ACHN (cell line): Measurements from ENCODE around the gene SDC3.

Experiments
- DNase-seq: peaks from one replicate; pipeline ENCODE4 v3.0.0-alpha.2; 2015
- in situ Hi-C: cut with HindIII; loops from 2 replicates; pipeline ENCODE4 v1.10.0; 2017; ENCODE audit warnings: low sequenced_read_pairs, low pct_ligation_motif_present, low pct_unique_long_range_greater_than_20kb

SDC3 gene

DNA sequence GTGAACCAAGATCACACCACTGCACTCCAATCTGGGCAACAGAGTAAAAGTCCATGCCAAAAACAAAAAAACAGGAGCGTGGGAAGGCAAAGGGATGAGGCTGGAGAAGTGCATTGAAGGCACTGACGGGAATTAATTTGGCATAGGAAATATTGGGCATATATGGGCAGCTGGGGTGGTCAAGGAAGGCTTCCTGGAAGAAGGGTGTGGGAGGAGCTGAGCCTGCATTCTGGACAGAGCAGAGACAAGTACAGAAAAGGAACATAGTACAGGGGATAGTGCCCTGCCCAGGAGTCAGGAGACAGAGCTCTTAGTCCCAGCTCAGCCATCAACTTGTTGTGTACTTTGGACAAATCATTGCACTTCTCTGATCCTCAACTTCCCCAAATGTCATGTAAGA lies 11.7 kb downstream of the SDC3 start:
- in situ Hi-C loops, result no loop called here

DNA sequence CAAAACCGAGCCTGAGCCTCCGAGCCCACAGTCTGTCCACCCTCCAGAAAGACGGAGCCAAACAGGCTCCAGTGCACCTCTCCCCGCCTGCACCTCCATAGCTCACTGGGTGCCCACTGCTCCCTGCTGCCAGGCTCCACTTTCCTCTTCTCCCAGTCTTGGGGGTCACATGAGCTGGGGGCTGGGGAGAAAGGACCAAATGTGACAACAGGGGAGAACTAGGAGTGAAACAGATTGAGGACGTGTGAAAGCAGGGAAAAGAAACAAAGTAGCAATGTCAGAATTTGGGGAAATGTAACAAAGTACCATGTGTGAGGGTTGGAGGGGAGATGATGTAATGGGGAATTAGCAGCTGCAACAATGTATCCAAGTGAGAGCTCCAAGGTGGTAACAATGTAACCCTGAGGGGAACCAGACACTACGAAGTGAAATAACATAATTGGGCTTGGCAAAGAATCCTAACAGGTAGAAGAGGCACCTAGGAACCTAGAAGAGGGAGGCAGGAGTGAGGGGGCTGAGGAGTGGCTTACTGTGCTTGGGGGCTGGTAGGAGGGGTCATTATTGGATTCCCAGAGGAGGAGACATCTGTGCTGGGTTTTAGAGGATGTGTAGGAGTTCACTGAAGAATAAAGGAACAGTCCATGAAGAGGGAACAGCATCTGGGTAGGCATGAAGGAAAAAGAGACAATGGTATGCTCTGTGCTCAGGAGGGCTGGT lies 12.5 kb downstream of the SDC3 start:
- no peak for DNase-seq
- in situ Hi-C loops, result no loop called here

More for the DNA sequence above, 11.7 kb downstream of the SDC3 start:
- no peak for DNase-seq

DNA sequence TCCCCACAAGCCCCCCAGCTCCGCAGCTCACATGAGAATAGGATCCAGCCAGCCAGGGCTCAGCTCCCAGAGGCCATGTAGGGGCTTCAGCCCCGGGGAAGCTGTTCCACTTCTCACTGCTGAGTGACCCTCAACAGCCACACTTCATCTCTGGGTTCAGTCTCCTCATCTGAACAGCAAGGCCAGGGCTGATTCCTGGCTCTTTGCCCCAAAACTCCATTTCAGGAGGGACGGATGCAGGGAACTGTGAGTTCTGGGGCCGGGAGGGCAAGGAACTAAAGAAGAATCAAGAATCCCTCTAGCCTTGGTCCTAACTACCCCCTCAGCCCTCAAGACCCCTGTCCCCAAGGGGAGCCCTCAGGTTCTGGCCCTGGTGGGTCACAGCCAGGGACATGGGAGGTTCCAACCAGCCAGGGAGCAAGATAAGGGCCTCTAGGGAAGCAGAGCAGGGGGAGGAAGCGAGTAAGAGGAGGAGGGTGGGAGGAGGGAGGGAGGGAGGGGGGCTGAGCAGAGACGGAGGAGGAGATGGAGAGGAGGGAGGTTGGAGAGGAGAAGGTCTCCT lies 13.1 kb downstream of the SDC3 start:
- in situ Hi-C loops, result no loop called here
- DNase-seq, result no peak

DNA sequence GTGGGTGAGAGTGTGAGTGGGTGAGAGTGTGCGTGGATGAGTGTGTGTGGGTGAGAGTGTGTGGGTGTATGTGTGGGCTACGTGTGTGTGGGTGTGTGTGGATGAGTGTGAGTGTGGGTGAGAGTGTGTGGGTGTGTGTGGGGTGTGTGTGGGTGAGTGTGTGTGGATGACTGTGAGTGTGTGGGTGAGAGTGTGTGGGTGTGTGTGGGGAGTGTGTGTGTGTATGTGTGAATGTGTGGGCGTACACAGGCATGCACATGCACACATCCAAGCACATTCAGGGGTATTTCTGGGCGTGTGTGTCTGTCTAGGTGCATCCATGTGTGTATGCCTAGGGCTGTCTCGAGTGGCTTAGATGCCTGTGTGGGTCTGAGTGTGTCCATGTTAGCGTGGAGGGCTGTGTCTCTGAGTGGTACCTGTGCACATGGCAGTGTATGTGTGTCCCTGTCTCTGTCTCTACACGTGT lies 14.0 kb downstream of the SDC3 start:
- in situ Hi-C loops, result no loop called here

DNA sequence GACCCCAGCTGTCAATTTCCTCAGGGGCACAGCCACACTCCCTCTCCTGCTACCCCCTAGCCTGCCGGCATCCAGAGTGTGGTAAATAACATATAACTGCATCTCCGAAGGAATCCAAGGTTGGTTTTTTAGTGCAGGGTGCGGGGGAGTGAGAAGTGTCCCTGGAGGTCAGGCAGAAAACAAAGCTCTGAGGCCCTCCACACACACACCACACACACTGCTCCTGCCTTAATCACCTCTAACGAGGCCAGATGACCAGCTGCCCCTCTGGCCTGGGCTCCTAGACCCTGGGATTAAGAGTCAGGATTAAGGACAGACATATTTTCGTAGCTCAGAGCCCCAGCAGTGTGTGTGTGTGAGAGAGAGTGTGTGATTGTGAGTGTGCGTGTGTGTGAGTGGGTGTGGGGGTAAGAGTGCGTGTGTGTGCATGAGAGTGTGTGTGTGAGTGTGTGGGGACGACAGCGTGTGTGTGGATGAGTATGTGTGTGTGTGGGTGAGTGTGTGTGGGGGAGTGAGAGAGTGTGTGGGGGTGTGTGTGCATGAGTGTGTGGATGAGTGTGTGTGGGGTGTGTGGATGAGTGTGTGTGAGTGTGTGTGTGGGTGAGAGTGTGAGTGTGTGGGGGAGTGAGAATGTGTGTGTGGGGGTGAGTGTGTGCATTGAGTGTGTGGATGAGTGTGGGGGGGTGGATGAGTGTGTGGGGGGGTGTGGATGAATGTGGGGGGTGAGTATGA lies 14.6 kb downstream of the SDC3 start:
- no peak for DNase-seq
- in situ Hi-C loops, result no loop called here

More for the DNA sequence above, 14.0 kb downstream of the SDC3 start:
- no peak for DNase-seq

DNA sequence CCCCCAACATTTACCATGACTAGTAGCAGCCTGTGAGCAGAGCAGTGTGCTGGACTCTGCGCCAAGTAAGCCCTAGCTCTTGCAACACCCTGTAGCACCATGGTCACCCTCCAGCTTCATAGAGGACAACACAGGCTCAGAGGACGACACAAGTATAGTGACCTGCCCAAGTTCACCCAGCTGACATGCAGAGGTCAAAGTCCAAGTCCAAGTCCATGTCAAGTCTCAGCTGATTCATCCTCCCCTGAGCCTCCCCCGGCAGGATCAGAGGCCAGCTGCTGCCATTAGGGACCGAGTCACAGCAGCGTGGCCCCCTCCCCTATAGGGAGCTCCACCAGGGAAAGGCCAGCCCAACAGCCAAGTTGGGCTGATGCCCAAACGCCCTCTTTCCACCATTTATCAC lies 15.9 kb downstream of the SDC3 start:
- no peak for DNase-seq
- in situ Hi-C loops, result no loop called here

DNA sequence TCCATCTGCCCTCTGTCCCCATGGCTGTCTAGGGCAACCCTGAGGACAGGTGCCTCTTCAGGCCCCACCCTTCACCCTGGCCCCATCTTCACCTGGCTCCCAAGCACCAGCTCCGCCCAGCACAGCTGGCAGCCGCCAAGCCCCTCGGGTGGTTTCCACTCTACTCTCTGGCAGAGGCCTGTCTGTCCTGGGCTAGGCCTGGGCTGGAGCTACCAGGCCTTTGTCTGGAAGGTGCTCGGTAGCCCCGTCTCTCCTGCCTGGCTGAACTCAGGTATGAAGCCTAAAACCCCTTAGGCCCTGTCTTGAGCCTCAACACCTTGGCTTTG lies 17.4 kb downstream of the SDC3 start:
- DNase-seq, result no peak
- in situ Hi-C loops, result no loop called here

DNA sequence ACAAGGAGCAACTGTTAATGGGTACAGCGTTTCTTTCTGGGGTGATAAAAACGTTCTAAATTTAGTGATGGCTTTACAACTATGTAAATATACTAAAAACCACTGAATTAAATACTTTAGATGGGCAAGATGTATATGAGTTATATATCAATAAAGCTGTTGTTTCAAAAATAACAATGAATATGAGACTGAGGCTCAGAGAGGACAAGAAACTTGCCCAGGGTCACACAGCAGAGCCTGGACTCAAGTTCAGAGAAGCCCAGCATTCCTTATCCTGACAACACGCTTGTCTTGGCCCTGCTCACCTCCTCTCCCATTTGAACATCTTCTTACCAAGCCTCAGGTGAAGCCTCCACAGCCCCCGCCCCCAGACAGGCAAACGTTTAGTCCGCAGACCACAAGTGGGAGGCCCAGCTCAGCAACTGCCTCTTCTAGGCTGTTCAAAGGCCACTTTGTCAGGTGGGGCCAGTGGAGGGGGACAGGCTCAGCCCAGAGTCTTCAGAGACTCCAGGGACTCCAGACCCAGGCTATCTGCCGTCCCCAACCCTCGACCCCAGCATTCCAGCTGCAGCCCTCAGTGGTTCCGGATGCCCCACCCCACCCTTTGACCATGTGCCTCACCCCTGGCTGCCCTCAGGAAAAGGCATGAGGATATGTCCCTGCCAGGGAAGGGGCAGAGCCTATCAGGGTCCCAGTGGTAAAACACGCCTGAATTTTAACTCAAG lies 17.9 kb downstream of the SDC3 start:
- no peak for DNase-seq
- in situ Hi-C loops, result no loop called here

DNA sequence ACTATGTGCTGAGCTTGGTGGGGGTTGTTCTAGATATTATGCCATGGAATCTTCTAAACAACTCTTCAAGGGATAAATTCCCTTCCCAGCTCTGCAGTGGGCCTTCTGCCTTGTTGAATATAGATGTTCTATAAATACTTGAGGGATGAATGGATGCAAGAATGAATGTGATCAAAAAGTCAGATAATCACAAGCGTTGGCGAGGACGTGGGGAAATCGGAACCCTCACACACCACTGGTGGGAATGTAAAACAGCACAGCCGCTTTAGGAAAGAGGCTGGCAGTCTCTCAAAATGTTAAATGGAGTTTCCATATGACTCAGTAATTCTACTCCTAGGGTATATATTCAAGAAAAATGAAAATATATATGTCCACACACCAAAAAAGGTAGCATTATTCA lies 19.0 kb downstream of the SDC3 start:
- in situ Hi-C loops, result no loop called here

DNA sequence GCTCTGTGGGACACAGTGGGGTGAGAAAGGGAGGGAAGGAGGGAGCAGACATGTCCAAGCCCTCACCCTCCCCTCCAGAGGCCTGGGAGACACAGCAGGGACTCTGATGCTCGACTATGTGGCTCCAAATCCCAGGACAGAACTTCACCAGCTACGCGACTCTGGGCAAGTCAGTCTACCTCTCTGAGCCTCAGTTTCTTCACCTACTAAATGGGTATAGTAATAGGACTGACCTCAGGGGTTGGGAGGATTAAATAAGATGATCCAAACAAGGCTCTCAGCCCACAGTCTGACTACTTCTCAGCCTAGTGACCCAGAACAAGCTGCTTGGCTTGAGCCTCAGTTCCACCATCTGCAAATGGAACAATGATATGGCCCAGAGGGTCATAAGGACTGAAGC lies 19.6 kb downstream of the SDC3 start:
- DNase-seq, result no peak
- in situ Hi-C loops, result no loop called here

More for the DNA sequence above, 19.0 kb downstream of the SDC3 start:
- DNase-seq, result no peak

DNA sequence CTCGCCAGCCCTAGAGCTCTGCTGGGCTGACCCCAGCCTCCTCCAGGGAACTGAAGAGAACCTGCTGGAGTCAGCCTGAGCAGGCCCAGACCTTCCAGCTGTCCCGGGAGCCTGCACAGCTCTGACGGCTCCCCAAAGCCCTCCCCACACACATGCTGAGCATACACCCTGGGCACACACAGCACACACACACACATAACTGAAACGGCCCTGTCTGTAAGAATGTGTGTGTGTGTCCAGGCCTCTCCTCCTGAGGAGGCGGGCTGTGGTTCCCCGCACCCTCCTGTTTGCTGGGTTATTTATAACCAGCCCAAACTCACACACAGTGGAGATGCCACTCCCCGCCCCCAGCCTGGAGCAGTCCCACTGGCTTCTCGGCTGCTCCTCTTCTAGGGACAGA lies 20.2 kb downstream of the SDC3 start:
- no peak for DNase-seq
- in situ Hi-C loops, result no loop called here

DNA sequence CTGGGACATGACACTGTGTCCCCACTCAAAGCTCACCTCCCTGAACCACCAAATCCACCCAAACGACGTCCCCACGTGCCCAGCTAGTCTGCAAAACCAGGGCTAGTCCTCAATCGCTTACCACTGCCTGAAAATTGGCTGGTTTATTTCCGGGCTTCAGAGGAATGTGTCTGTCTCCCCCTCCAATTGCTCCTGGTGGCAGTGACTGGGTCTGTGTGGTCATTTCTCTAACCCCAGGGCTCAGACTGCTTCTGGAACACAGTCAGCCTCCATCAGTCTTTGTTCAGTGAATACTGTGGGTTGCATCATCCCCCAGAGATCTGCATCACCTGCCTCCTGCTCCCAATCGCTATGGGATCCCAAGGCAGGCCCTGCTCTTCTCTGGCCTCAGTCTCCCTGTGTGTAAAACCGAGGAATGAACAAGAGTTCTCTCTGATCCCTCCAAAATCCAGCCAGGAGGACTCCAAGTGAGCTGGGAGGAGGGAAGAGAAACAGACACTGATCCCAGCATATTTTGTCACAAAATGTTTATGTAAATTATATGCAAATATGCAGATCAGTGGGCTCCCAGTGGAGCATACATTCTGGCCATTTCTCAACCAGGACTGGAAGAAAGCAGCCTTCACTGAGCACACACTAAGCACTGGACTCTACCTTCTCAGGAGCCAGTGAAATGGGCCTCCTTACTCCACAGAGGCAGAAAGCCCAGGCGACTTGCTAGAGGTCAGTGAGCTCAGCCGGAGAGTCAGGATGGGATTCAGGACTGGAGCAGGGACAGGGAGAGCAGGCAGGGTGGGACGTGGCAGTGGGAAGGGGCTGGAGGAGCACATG lies 20.9 kb downstream of the SDC3 start:
- in situ Hi-C loops, result no loop called here
- no peak for DNase-seq

DNA sequence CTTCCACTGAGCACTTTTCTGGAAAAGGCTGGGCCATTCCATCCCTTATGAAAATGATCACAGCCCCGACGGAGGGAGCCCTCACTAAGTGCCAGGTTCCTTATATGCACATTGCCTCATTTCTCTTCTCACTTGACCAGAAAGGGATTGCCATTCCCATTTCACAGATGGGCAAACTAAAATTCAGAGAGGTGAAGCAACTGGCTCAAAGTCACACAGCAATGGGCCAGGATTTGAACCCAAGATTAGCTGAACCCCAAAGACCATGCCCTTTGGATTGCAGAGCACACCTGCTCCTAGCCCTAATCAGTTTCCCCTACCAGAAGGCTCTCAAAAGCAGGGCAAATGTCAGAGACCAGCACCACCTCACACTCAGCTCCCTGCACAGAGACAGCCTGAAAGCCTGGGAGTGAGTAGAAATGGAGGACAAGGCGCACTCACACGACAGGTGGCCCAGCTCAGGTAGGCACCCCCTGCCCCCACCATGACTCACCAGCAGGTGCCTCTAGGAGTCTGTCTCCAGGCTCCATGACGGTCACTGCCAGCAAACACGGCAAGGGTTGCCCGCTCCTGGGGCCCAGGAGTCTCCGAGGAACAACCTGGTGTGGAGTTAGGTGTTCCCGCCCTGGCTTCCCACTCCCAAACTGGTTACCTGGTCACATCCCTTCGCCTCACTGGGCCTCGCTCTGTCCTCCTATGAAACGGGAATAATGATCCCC lies 21.7 kb downstream of the SDC3 start:
- in situ Hi-C loops, result no loop called here
- no peak for DNase-seq

DNA sequence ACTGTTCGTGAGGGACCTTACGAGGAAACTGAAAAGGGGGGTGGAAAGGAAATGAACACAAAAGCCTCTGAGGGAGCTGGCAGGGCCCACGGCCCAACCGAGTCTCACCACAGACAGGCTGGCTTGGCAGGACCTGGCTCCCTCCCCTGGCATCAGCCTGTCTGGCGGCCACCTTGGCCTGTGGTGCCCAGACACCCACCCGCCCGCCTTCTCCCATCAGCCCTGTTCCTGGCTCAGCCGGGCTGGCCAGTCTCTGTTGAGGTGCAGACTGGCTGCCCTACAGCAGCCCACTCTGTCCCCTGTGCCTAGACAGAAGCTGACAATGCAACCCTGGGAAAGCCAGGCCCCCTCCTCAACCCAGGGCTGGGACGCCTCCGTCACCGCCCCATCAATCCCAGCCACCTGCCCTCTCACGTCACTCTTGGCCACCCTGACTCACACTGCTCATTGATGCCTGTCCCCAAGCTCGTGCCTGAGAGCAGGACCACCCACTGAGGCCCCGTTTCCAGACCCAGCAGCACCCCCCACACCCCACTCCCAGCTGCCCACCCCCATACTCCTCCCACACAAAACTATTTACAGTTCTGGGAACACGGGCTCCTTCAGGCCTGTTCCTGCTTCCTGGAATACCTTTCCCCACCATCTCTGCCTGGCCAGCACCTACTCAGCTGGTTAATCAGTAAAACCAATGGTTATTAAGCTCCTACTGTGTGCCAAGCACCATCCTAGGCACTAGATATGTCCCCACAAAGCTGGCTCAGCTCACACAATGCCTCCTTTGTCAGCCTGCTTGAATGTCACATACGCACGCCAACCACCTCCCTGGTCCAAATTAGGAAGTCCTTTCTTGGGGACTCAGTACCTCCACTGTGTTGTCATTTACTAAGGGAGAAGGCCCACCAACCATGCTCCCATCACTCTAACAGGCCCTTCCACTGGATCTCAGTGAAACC lies 22.7 kb downstream of the SDC3 start:
- in situ Hi-C loops, result no loop called here
- no peak for DNase-seq

DNA sequence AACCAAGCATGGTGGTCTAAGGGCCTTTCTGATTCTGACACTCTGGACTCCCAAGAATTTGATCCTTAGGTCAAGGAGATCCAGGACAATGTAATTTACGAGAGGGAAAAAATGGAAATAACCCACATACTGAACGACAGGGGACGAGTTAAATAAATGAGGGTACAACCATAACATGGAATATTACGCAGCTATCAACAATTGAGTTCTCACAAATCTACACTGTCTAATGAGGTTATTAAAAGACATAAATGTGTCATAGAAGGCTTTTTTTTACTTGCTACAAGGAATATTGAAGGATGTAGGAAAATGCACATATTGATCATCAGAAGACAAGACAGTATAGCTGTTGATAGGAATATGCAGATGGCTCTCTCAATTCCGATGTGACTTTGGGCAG lies 23.8 kb downstream of the SDC3 start:
- no peak for DNase-seq
- in situ Hi-C loops, result no loop called here

DNA sequence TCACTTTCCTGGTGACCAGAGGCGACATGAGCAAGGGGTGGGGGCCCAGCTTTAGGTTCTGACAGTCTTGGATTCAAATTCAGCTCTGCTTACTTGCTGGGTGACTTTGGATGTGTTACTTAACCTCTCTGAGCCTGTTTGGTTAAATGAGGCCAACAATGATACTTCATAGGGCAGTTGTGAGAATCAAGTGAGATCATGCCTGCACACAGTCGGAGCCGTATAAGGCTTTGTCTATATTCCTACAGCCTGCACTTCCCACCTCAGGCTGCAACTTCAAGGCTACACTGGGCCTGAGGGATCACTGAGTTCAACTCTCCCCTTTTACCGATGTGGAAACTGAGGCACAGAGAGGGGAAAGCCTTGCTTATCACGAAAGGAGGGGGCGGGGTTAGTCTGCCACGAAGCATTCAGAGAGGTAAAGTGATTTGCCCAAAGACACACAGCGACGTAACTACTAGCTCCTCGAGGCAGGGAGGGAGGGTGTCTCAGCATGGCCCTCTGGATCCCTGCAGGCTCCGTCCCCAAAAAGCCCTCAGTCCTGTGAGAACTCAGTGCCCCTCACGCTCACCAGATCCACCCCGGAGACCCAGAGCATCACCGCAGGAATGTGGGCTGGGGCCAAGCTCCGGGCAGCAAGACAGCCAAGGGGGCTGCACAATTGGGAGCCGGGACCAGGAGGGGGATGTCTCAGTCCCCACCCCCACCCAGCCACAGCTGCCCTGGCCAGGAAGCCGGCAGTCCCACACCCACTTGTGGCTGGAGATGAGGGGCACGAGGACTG lies 25.0 kb downstream of the SDC3 start:
- in situ Hi-C loops, result no loop called here
- no peak for DNase-seq
